ENCODE data around the gene GOLGA6A. TPM values are rescaled to one million over a fixed set of nuclear protein-coding genes. Genes with fewer than 3 reads are reported as not detected.

GOLGA6A gene
- total RNA-seq (2022; extraction: Qiagen RNA extraction; ENCODE audit: low read depth): 0.06 to 0.16 TPM (median 0.09 TPM) in 5 replicates

GRCh38 chr15:74082450-74082849 is at the start of gene GOLGA6A:
Gene GOLGA6A (minus strand): TSS chr15:74082550. CDS start chr15:74082509, 41 bp downstream.

GRCh38 chr15:74130155-74130848 is 48.0 kb upstream of the GOLGA6A start, which contains the start of gene ISLR2:
Gene ISLR2 (plus strand): TSS chr15:74130586. CDS start chr15:74132755, 2,169 bp downstream.

Other genes with a start within 250 kb of the GOLGA6A start
- gene TBC1D21, start 209.0 kb downstream of the GOLGA6A start, total RNA-seq (2022; extraction: Qiagen RNA extraction; ENCODE audit: low read depth): not detected in 5 replicates
- 0.41 to 0.95 TPM (median 0.67 TPM) in 5 replicates for gene LOXL1, start 156.1 kb downstream of the GOLGA6A start, total RNA-seq (2022; extraction: Qiagen RNA extraction; ENCODE audit: low read depth)
- 9.5 to 13.3 TPM (median 11.8 TPM) in 5 replicates for gene STOML1, start 90.3 kb downstream of the GOLGA6A start, total RNA-seq (2022; extraction: Qiagen RNA extraction; ENCODE audit: low read depth)
- 12.4 to 18.0 TPM (median 15.8 TPM) in 5 replicates for gene PML, start 87.8 kb downstream of the GOLGA6A start, total RNA-seq (2022; extraction: Qiagen RNA extraction; ENCODE audit: low read depth)
- gene ISLR2, start 48.0 kb upstream of the GOLGA6A start, total RNA-seq (2022; extraction: Qiagen RNA extraction; ENCODE audit: low read depth): 0.07 to 0.28 TPM (median 0.26 TPM) in 5 replicates
- gene ISLR, start 91.2 kb upstream of the GOLGA6A start, total RNA-seq (2022; extraction: Qiagen RNA extraction; ENCODE audit: low read depth): 0.33 to 0.60 TPM (median 0.43 TPM) in 5 replicates
- gene STRA6, start 120.2 kb upstream of the GOLGA6A start, total RNA-seq (2022; extraction: Qiagen RNA extraction; ENCODE audit: low read depth): 63.1 to 94.6 TPM (median 85.2 TPM) in 5 replicates
- gene CCDC33, start 153.8 kb upstream of the GOLGA6A start, total RNA-seq (2022; extraction: Qiagen RNA extraction; ENCODE audit: low read depth): 8.0 to 9.7 TPM (median 8.7 TPM) in 5 replicates